CD4-positive, alpha-beta T cell treated with Interleukin-6 at 100 ng/mL for 8 hours (primary cell): ENCODE measurements around the gene TBC1D7.

Experiments used
- DNase-seq: peaks from one replicate; pipeline ENCODE4 v3.0.0-alpha.2; 2020; ENCODE audit warnings: mixed read lengths, low spot score

The TBC1D7 gene

GRCh38 chr6:13319891-13320564 is 8.3 kb downstream of the TBC1D7 start:
- DNase-seq = no peak

GRCh38 chr6:13318821-13319220 is 9.5 kb downstream of the TBC1D7 start:
- DNase-seq = no peak

- DNase-seq = no peak
Observed at GRCh38 chr6:13315896-13316295, 12.4 kb downstream of the TBC1D7 start.

GRCh38 chr6:13314806-13315205 is 13.5 kb downstream of the TBC1D7 start:
- no peak for DNase-seq

GRCh38 chr6:13311155-13311554 is 17.2 kb downstream of the TBC1D7 start:
- DNase-seq = no peak

GRCh38 chr6:13308332-13308731 is 20.0 kb downstream of the TBC1D7 start:
- DNase-seq = no peak

GRCh38 chr6:13307508-13307995 is 20.8 kb downstream of the TBC1D7 start:
- DNase-seq = no peak

GRCh38 chr6:13305791-13306190 is 22.5 kb downstream of the TBC1D7 start:
- DNase-seq = no peak

GRCh38 chr6:13305288-13305687 is 23.0 kb downstream of the TBC1D7 start:
- no peak for DNase-seq

- no peak for DNase-seq
Observed at GRCh38 chr6:13304580-13305260, 23.6 kb downstream of the TBC1D7 start.

- no peak for DNase-seq
Observed at GRCh38 chr6:13304101-13304500, 24.2 kb downstream of the TBC1D7 start.

GRCh38 chr6:13303668-13304017 is 24.7 kb downstream of the TBC1D7 start:
- DNase-seq = no peak

- DNase-seq = peak; percentile 34
Observed at GRCh38 chr6:13302751-13303667, 25.3 kb downstream of the TBC1D7 start.

GRCh38 chr6:13302291-13302690 is 26.0 kb downstream of the TBC1D7 start:
- no peak for DNase-seq

- no peak for DNase-seq
Observed at GRCh38 chr6:13300643-13301590, 27.4 kb downstream of the TBC1D7 start.

GRCh38 chr6:13299918-13300317 is 28.4 kb downstream of the TBC1D7 start:
- DNase-seq = no peak

- DNase-seq = no peak
Observed at GRCh38 chr6:13299403-13299821, 28.9 kb downstream of the TBC1D7 start.

- DNase-seq = no peak
Observed at GRCh38 chr6:13298446-13298845, 29.9 kb downstream of the TBC1D7 start.

GRCh38 chr6:13297391-13297790 is 30.9 kb downstream of the TBC1D7 start:
- no peak for DNase-seq

GRCh38 chr6:13296536-13296997 is 31.8 kb downstream of the TBC1D7 start:
- DNase-seq = no peak

GRCh38 chr6:13295576-13295975 is 32.8 kb downstream of the TBC1D7 start:
- no peak for DNase-seq
